Esophagus (tissue), 2 donors: ENCODE results near the gene SYNE4. TPM values are rescaled to one million over a fixed set of nuclear protein-coding genes. Genes with fewer than 3 reads are reported as not detected.
"Not testable (repeated sequence)": the region's sequence is repeated elsewhere in the genome, so short reads cannot be mapped to it uniquely, and the experiment has no call there.

Source experiments
- H3K27ac ChIP-seq, 2 donors: one replicate each; pipeline ENCODE4 v1.5.1; 2013; ENCODE audit warnings: low read depth in 2 of 2, mild to moderate bottlenecking in 2 of 2, inconsistent platforms in 1 of 2, low read length in 1 of 2, moderate library complexity in 1 of 2
- H3K27me3 ChIP-seq, 2 donors: one replicate each; pipeline ENCODE4 v1.6.1; 2013; ENCODE audit warnings: low read length in 2 of 2, control low read depth in 1 of 2, mild to moderate bottlenecking in 1 of 2; ENCODE audit not compliant: insufficient read depth in 2 of 2, control insufficient read depth in 1 of 2
- H3K36me3 ChIP-seq, 2 donors: one replicate each; pipeline ENCODE4 v1.6.1; 2013; ENCODE audit warnings: low read length in 1 of 2; ENCODE audit not compliant: control insufficient read depth in 2 of 2, insufficient read depth in 2 of 2
- H3K4me1 ChIP-seq, 2 donors: one replicate each; pipeline ENCODE4 v1.6.1; 2013; ENCODE audit warnings: low read length in 1 of 2; ENCODE audit not compliant: control insufficient read depth in 2 of 2, insufficient read depth in 2 of 2
- H3K4me3 ChIP-seq, 2 donors: one replicate each; pipeline ENCODE4 v1.5.1; 2013; ENCODE audit warnings: low read length in 2 of 2, mild to moderate bottlenecking in 2 of 2, low read depth in 1 of 2, moderate library complexity in 1 of 2
- H3K9me3 ChIP-seq, 2 donors: one replicate each; pipeline ENCODE4 v1.6.1; 2013; ENCODE audit warnings: mild to moderate bottlenecking in 2 of 2, low read depth in 1 of 2, low read length in 1 of 2, moderate library complexity in 1 of 2; ENCODE audit not compliant: control insufficient read depth in 2 of 2, insufficient read depth in 1 of 2
- WGBS, 2 donors: extraction: QIAGEN DNeasy Blood & Tissue Kit; methylation state at CpG; one replicate each; pipeline ENCODE4 v1.1.7; 2013; 5-methylcytosine and 5-hydroxymethylcytosine counted together
- polyA plus RNA-seq, 2 donors: library from polyadenylated mRNA; stranded (reverse); fragments of 200-250 nt; gene quantifications; one replicate each; pipeline ENCODE4 v1.2.3, GENCODE V29; 2013
- donor health status: healthy with polysubstance abuse.
- donor health status: Bipolar disorder and iron deficiency.

SYNE4 gene
- polyA plus RNA-seq, 2 donors = 0.87 to 2.7 TPM

- no peak overlapping the region for H3K4me3 ChIP-seq
- 78 to 83% methylated on average over 7 of the region's 7 CpGs for WGBS, 2 donors
Observed at GRCh38 chr19:35991731-35992450, 16.7 kb downstream of the SYNE4 start.

GRCh38 chr19:35990771-35991730, 17.6 kb downstream of the SYNE4 start:
- 80 to 81% methylated on average over 10 of the region's 10 CpGs for WGBS, 2 donors
- no peaks in the 10 kb centered on the region for H3K9me3 ChIP-seq

More at GRCh38 chr19:35991731-35992450, 16.7 kb downstream of the SYNE4 start:
- Histone ChIP-seq H3K4me1 (peaks cover 3 to 7% of the 10 kb centered on the region in 2 donors), H3K27me3 (no peaks in the 10 kb centered on the region), H3K9me3 (no peaks in the 10 kb centered on the region), H3K27ac (no peak overlapping the region), H3K36me3 (no peaks in the 10 kb centered on the region)

GRCh38 chr19:35990156-35990555, 18.5 kb downstream of the SYNE4 start:
- no peak overlapping the region for H3K4me3 ChIP-seq
- H3K4me1 ChIP-seq = peaks cover 0 to 7% of the 10 kb centered on the region in 2 donors
- H3K27me3 ChIP-seq = no peaks in the 10 kb centered on the region
- no peak overlapping the region for H3K27ac ChIP-seq
- WGBS, 2 donors = 90 to 93% methylated on average over 4 of the region's 4 CpGs
- no peaks in the 10 kb centered on the region for H3K36me3 ChIP-seq
- no peaks in the 10 kb centered on the region for H3K9me3 ChIP-seq

More at GRCh38 chr19:35990771-35991730, 17.6 kb downstream of the SYNE4 start:
- H3K27ac ChIP-seq = no peak overlapping the region
- H3K4me3 ChIP-seq = no peak overlapping the region
- H3K36me3 ChIP-seq = no peaks in the 10 kb centered on the region
- H3K4me1 ChIP-seq = peaks cover 0 to 7% of the 10 kb centered on the region in 2 donors
- no peaks in the 10 kb centered on the region for H3K27me3 ChIP-seq

- 87 to 88% methylated on average over 3 of the region's 3 CpGs for WGBS, 2 donors
- Histone ChIP-seq H3K4me3 (no peak overlapping the region), H3K27ac (no peak overlapping the region), H3K4me1 (peaks cover 0 to under 1% of the 10 kb centered on the region in 2 donors), H3K27me3 (no peaks in the 10 kb centered on the region), H3K36me3 (no peaks in the 10 kb centered on the region), H3K9me3 (no peaks in the 10 kb centered on the region)
Observed at GRCh38 chr19:35988824-35989223, 19.8 kb downstream of the SYNE4 start.

- 30 to 32% methylated on average over 8 of the region's 8 CpGs for WGBS, 2 donors
- no peak overlapping the region for H3K27ac ChIP-seq
- H3K4me3 ChIP-seq = peak overlapping the region in 1 of 2 donors; percentile 34
- H3K36me3 ChIP-seq = no peaks in the 10 kb centered on the region
- no peaks in the 10 kb centered on the region for H3K9me3 ChIP-seq
- H3K4me1 ChIP-seq = no peaks in the 10 kb centered on the region
- H3K27me3 ChIP-seq = no peaks in the 10 kb centered on the region
Observed at GRCh38 chr19:35987571-35987896, 21.1 kb downstream of the SYNE4 start.

- Histone ChIP-seq H3K4me3 (peak overlapping the region; percentile 2 to 34), H3K27me3 (no peaks in the 10 kb centered on the region), H3K9me3 (no peaks in the 10 kb centered on the region), H3K4me1 (no peaks in the 10 kb centered on the region), H3K36me3 (no peaks in the 10 kb centered on the region), H3K27ac (no peak overlapping the region)
- 7 to 9% methylated on average over 54 of the region's 54 CpGs for WGBS, 2 donors
Observed at GRCh38 chr19:35986664-35987570, 21.7 kb downstream of the SYNE4 start.

- Histone ChIP-seq H3K9me3 (no peaks in the 10 kb centered on the region), H3K4me1 (no peaks in the 10 kb centered on the region), H3K4me3 (no peak overlapping the region), H3K36me3 (no peaks in the 10 kb centered on the region), H3K27me3 (no peaks in the 10 kb centered on the region), H3K27ac (no peak overlapping the region)
- 87 to 92% methylated on average over 5 of the region's 5 CpGs for WGBS, 2 donors
Observed at GRCh38 chr19:35986111-35986510, 22.5 kb downstream of the SYNE4 start.

- Histone ChIP-seq H3K27ac (no peak overlapping the region), H3K9me3 (no peaks in the 10 kb centered on the region), H3K27me3 (no peaks in the 10 kb centered on the region), H3K4me3 (no peak overlapping the region), H3K4me1 (no peaks in the 10 kb centered on the region), H3K36me3 (no peaks in the 10 kb centered on the region)
- WGBS, 2 donors = 71 to 80% methylated on average over 8 of the region's 8 CpGs
Observed at GRCh38 chr19:35983177-35983576, 25.4 kb downstream of the SYNE4 start.

- not testable (repeated sequence) for H3K9me3 ChIP-seq, H3K27ac ChIP-seq, H3K27me3 ChIP-seq, H3K36me3 ChIP-seq, H3K4me1 ChIP-seq, H3K4me3 ChIP-seq
- WGBS, 2 donors = 83 to 85% methylated on average over 4 of the region's 4 CpGs
Observed at GRCh38 chr19:35980997-35981396, 27.6 kb downstream of the SYNE4 start.
